NCI-H187 (cell line): Measurements from ENCODE around the gene DPEP2.
A peak's percentile ranks its signal among the peaks of the same experiment; 100 is the strongest.
"Not testable (repeated sequence)": the region's sequence is repeated elsewhere in the genome, so short reads cannot be mapped to it uniquely, and the experiment has no call there.

Experiments
- DNase-seq, 2 experiments: peaks; one replicate each; lab custom pipeline; 2025; lab: John Stamatoyannopoulos, UW

The DPEP2 gene

DNA sequence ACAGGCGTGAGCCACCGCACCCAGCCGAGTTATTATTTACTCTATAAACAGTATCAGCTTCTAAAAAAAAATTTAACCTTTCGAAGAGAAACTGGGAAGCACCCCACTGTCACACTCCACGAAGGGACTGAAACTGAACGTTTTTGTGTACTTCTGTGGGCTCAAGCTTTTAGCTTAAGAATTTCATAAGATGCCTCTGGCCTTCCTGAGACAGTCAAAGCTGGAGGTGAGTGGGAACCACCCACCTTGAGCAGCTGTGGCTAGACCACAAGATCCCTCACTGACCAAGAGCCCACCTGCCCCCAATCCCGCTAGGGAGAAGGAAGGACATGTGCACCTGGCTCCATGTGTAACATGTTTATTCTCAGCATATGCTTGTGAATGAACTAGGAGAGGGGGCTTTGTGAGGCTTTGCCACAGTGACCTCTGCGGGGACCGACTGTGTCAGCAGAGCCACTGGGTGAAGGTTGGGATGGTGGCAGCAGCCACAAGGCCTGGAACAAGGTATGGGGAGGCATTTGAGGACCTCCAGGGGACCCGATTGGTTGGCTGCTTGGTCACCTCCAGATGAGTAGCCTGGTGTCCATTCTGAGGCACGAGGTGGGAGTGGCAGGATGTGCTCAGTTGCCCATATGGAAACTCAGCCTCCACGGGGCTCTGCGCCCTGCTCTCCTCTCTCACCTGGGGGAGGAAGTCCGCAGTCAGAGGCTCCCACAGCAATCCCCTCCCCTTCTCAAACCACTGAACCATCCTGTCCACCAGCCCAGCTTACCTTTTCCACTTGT lies 23.8 kb downstream of the DPEP2 start:
- DNase-seq: no peak

DNA sequence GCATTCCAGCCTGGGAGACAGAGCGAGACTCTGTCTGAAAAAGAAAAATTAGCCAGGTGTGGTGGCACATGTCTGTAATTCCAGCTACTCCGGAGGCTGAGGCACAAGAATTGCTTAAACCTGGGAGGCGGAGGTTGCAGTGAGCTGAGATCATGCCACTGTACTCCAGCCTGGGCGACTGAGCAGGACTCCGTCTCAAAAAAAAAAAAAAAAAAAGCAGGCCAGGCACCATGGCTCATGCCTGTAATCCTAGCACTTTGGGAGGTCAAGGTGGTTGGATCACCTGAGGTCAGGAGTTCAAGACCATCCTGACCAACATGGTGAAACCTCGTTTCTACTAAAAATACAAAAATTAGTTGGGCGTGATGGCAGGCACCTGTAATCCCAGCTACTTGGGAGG lies 27.0 kb downstream of the DPEP2 start:
- DNase-seq: not testable (repeated sequence)

DNA sequence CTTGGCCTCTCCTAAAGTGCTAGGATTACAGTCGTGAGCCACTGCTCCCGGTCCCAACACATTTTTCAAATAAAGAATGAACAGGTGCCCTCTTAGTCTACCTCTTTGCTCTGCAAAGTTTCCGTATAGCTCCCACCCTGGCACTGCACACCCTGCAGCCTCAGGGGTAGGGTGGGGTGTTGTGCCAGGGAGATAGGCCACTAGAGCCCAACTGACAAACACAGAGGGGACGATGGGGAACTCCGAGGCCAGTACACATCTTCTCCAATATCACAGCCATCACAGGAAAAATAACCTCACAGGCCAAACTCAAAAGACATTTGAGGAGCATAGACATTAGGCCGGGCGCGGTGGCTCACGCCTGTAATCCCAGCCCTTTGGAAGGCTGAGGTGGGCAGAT lies 28.2 kb downstream of the DPEP2 start:
- DNase-seq: no peak

DNA sequence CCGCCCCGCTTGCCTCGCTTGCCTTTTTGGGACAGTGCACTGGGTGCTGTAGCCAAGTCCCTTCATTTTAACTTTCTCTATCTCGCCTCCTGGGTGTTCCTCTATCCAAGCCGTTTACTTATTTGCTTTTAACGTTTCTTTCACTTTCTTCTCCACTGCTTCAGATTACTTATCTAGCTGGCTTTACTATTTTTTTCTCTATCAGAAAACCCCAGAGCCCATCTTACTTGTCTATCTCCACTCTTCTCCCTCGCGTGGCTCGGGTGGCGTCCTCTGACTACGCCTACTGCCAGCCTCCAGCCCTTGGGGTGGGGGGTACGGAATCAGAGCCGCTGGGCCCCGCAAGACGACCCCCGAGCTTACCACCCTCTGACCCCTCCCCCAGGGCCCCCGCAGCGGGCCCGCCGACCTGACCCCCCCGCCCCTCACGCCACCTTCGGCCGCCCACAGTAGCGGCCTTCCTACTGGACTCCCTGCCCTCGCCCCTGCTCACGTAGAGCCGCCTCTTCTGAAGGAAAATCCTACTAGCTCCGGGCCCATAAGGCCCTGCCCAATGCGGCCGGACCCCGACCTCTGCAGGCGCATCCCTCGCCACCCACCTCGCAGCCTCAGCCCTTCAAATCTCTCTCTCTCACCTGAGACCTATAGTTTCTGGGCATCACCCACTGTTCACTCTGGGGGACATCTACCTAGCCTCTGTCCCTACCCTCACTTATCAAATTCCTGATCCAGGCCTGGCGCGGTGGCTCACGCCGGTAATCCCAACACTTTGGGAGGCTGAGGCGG lies 29.8 kb downstream of the DPEP2 start:
- DNase-seq: no peak

DNA sequence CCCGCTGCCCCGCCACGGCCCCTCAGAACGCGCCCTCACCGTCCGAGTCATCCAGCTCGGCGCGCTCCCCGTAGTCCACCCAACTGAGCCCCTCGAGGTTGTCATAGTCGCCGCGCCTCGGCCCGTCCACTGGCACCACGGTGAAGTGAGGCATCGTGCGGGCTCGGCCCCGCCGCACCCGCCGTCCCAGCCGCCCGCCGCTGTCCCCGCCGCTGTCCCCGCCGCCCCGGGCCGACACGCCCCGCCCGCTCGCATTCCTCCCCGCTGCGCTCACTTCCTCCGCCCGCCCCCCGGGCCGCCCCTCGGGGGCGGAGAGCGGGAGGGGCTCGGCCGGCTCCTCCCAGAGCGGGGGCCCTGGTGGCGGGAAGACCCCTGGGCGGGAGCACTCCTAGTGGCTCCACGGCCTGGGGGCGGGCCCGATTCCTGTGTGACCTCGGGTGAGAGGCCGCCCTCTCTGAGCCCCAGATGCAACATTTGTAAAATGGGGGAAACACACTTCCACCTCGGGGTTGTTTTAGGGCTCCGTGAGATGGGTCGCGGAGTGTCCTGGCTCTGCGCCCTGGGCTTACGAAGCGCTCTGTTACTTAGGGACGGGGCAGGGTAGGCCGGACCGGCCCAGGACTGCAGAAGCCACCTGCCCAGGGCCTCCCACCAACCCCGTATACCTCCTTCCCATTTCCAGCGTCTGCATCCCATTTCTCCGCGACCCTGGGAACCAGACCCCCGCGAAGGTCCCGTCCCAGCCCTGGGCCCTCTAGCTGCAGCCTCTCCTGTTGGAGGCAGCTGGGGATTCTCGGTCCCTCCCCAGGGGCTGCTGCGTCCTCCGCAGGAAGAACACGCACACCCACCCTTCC lies 30.7 kb downstream of the DPEP2 start, which contains the start of gene SLC12A4:
TSS of gene SLC12A4 (minus strand) at position 238 of the 854 bp plus-strand sequence. CDS start at position 154, 84 bp downstream.
- no peak for DNase-seq

DNA sequence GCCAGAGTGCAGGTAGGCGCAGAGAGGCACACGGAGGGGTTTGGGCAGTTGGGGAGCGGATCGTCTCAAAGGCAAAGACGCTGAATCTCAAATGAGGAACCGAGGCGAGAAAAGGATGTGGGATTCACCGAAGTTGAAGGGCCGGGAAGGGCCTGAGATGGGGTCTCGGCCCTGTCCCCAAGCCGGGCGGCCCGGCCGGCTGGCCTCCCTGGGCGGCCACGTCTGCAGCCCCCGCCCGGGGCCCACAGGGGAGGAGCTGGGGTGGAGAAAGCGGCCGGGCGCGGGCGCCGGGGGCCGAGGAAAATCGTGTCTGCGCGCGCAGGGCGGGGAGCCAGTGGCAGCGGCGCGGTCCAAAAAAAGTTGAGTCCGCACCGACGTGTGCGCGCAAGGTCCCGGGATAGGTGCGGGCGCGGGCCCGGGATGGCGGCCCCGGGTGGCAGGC lies 31.3 kb downstream of the DPEP2 start:
- no peak for DNase-seq

DNA sequence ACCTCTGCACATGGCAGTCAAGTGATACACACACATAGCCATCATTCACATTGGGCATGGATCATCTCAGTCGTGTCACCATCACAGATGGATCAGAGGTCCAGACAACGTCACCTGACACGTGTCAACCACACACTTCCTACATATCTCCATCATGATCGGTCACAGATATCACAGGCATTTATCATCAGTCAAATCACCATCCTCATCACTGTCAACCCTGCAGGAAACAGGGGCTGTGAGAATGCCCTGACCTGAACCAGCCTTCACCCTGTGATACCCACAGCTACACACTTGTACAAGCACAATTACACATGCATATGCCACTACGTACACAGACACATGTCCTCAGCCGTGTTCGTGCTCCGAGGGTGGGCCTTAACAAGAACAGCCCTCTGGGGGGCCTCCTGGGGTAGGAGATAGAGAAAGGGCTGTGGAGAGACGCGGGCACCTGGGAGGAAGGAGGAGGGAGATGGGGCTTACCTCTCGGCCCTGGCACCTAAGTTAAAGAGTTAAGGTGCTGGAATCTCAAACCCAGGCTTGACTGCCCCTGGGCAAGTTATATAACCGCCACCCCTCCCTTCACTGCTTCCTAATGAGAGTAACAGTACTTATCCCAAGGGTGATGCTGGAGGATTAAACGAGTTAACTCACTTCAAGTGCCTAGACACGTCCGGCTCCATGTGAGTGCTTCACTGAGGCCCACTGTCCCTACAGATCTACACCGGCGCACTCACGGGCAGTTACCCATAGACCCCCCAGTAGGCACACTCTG lies 31.9 kb downstream of the DPEP2 start:
- DNase-seq: no peak

DNA sequence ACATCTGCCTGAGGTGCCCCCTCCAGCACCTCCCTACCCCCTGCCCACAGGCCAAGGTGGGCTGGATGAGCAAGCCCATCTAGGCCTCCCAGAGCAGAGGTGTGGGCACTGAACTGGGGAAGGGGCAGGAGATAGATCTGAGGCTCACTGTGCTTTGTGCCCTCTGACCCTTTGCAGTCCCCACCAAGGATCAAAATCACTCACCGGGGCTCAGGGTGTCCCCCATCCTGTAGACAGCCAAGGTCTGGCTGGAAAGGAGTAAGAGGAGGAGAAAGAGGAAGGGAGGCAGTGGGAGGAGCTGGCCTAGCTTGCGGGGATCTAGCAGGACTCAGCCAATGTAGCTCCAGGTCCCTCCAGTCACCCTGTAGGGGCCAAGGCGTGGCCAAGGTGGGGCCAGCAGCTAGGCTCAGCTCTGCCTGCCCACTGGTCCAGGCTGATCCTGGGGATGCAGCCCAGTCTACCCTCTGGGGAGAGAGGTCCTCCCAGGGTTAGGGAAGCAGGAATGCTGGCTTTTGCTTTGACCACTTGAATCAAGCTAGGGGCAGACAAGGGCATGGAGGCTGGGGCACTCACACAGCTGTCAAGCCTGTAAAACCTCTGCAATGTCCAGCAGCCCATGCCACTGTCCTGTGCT lies 32.6 kb downstream of the DPEP2 start:
- no peak for DNase-seq

DNA sequence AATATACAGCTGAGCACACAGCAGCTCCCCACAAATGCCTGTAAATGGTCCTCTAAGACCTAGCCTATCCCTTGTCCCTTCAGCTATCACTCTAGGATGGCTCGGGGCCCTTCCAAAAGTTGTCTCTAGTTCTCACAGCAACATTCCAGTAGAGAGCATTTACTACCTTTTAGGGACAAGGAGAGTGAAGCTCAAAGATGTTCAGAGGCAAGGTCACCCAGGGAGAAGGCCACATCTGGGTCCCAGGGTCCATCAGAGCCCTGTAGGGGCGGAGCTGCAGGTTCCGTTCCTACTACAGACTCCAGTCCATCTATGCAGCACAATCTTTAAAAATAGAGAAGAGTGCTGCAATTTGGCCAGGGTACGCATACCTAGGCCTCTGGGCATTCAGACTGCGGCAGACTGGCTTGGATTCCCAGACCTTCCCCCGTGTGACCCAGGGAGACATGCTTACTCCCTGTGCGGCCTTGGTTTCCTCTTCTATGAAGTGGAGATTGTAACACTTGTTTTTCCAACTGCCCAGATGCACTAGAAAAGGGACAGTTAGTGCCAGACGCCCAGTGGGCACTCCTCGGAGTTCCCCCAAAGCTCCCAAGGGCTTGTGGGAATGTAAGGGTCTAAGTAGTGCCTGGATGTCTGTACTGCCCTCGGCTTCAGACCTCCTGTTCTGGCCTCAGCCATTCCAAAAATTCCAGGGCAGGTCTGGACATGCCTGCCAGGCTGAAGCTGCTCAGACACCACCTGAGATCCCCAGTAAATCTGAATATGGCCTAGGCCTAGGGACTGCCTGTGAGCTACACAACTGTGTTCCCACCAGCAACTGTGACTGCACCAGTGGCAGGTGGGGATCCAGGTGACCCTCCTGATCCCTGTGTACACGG lies 33.4 kb downstream of the DPEP2 start:
- DNase-seq: no peak

DNA sequence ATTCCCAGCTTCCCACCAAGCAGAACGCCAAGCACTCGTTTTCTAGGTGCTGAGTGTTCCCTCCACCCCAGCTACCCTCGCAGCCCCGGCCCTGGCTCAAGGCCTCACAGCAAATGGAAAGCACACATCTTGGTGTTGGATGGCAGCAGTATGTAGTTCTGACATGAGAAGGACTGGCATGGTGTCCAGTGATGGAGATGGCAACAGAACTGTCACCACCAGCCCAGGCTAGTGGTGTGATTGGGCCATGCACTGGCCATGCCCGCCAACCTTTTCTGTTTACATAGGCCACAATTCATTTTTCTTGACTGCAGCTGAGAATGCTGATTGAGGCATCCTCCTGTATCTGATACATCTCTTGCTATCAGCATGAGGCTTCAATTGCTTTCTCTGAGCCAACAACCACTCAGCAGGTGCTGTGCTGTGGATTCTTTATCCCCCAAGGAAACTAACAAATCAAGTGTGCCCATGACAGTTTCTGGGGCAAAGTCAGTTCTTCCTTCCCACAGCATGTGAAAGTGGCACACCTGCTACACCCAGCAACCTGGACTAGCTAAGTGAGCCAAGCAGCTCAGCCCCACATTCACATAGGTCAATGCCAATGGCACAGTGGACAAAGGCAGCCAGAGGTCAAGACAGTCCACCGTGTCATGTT lies 34.7 kb downstream of the DPEP2 start:
- no peak for DNase-seq

DNA sequence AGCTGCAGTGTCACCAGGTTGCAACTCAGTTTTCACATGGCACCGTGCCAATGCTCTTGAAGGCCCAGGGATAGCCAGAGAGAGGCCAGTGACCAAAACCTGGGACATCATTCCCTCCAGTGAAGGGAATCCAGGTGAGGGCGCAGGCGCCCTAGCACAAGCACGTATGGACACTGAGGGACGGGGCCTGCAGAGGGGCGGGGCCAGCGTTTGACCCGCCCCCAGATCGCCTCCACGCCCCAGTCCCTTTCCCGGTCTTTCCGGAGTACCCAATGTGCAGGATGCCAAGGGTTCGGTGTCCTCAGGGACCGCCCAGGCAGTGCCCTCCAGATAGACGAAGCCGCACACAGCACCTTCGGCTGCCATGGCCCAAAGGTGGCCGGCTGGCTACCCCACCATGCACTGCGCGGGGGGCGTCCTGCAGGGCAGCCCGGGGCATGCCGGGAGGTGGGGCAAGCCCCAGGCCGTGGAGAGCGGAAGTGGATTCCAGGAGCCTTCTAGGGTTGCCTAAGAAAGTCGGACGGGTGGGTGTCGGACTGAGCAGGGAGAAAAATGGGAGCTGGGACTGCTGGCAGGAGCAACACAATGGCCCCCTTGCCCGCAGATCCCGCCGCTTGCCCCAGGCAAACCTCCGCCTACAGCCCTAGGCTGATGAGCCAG lies 35.5 kb downstream of the DPEP2 start:
- no peak for DNase-seq

DNA sequence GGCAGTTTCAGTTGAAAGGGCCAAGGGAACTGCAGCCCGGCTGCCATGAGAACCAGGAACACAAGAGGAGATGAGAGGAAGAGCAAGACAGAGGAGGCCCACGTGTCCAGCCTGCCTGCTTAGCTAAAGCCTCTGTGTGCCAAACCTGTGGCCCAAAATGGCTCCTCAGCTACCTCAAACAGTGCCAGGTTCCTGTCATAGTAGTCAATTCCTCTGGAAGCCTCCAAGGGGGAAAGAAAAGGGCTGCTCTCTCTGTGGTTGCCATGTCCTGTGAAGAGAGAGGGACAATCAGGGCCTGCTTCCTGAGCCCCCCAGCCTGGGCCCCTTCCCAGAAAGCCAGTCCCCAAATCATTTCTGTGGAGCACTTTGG lies 36.0 kb downstream of the DPEP2 start:
- no peak for DNase-seq

DNA sequence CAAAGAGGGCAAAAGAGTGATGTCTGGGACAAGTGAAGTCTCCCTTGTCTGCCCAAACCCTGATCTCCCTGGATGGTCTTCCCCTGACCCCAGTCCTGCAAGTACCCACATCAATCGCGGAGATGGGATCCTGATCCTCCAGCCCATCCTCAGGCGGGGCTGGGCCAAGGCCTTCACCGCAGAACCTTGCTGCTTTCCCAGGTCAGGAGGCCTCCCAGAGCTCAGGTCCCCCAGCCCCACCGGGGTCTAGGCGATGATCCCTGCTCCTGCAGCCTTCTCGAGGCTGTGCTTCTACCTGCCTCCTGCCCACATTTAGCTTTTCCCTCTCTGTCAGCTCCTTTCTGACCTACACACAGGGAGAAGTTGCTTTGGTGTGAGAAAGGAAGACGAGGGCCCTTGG lies 37.1 kb downstream of the DPEP2 start:
- no peak for DNase-seq

DNA sequence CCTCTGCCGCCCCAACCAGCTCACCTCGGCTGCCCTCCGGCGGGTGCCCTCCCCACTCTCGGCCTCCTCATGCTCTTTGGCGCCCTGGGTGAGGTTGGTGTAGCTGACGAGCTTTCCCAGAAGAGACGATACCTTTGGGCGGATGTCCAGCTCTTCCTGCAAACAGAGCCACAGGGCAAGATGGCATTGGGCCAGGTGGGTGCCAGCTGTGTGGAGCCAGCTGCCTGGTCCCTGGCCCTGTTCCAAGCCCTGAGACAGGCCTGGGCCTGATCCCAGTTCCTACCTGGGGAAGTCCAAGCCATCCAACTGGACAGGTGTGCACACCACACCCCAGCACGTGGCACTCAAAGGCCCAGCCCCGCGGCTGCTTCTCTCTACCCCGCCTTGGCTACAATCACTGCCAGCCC lies 37.7 kb downstream of the DPEP2 start:
- peak; percentile 79 to 86 for DNase-seq

DNA sequence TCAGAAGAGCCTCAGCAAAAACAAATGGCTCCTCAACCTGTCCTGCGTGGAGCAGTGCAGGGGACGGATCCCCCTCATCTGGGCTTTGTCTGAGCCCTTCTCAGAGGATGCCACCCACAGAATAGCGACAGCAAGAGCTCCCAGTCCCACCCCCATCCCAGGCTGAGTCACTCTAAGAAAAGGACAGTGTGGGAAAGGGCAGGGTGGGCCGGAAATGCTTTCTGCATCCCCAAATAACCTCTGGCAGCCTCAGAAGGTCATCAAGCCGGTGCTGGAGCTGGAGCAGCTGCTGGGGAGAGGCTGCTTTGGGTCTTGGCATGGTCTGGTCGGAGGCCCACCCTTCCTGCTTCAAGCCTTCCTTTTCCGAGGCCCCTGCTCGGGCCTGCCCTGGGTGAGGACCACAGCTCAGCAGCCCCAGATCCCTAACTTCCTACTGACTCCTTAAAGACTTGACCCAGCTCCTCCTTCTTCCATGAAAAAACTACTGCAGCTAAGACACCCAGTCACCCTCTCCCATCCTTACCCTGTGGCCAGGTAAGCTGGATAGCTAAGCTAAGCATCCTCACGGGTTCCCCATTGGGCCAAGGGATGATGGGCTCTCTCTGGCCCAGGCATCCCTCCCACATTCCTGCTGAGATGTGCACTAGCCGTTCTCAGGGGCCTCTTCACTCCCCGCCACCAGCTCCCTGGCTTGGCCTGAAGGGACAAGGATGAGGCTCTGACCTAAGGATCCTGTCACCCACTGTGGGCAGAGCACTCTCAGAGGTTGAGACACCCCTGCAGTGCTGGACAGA lies 39.6 kb downstream of the DPEP2 start:
- no peak for DNase-seq

DNA sequence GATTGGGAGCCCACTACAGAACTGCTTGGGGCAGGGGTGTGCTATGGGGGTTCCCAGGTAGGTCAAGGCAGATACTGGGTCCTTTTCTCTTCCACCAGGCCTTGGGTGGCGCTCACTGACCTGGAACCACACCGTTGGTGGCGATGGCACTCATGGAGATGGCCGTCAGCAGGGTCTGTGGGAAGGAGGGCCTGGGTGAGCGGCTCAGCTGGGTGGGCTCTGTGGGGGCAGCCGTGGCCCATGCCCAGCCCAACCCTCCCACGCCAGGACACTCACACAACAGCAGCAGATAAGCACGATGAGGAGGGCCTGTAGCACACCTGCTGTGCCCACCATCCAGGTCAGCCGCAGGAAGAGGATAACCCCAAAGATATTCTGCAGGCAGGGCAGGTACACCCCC lies 41.7 kb downstream of the DPEP2 start:
- DNase-seq: no peak

DNA sequence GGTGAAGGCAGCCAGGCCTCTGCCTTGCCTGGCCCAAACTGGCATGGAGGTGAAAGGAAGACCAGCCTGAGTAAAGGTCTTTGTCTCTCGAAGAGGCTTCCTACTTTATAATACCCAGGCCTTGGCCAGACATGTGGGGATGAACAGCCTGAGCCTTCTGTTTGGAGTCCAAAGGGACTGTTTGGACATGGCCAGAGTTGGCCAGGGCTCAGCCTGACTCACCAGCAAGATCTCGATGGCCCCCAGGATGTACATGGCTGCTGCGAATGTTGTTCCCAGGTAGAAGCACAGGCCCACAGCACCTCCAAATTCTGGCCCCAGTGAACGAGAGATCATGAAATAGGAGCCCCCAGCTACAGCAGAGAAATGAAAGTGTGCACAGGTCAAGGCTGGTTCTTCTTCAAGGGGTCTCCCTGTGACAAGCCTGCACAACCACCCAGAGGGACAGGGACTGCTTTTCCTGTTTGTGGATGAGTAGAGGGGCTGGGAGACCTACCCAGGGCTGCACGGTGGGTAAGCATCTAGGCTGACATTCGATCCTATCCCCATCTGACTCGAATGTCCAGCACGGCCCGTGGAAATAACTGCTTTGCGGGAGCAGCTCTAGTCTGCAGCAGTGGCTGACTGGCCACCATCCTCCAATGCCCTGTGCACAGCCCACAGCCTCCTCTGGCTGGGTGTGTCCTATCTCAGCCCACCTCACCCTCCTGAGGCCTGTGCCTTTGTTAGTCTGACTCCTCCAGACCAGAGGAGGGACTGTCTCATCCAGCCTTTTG lies 44.7 kb downstream of the DPEP2 start:
- DNase-seq: no peak
